Rectal smooth muscle tissue (tissue), 1 donor: Measurements from ENCODE around the gene PLCB4.

Experiments used
- H3K27ac ChIP-seq: one replicate; pipeline ENCODE4 v1.7.0; 2013; ENCODE audit warnings: low read depth, low read length, inconsistent platforms
- H3K27me3 ChIP-seq: one replicate; pipeline ENCODE4 v1.7.0; 2013; ENCODE audit warnings: low read length; ENCODE audit not compliant: control insufficient read depth, insufficient read depth
- H3K36me3 ChIP-seq: one replicate; pipeline ENCODE4 v1.7.0; 2013; ENCODE audit warnings: low read length; ENCODE audit not compliant: control insufficient read depth, insufficient read depth
- H3K4me1 ChIP-seq: one replicate; pipeline ENCODE4 v1.7.0; 2013; ENCODE audit warnings: low read length; ENCODE audit not compliant: control insufficient read depth, insufficient read depth
- H3K4me3 ChIP-seq: one replicate; pipeline ENCODE4 v1.7.0; 2013; ENCODE audit warnings: low read length
- H3K9ac ChIP-seq: one replicate; pipeline ENCODE4 v1.7.0; 2013; ENCODE audit warnings: low read length

The PLCB4 gene

GRCh38 chr20:9516234-9516871, 447.5 kb downstream of the PLCB4 start:
- no peaks in the 10 kb centered on the region for H3K4me1 ChIP-seq
- H3K27me3 ChIP-seq = peaks cover 2% of the 10 kb centered on the region
- no peak overlapping the region for H3K9ac ChIP-seq
- H3K4me3 ChIP-seq = peak overlapping the region; percentile 13
- no peak overlapping the region for H3K27ac ChIP-seq
- no peaks in the 10 kb centered on the region for H3K36me3 ChIP-seq

GRCh38 chr20:9517297-9518162, 448.6 kb downstream of the PLCB4 start:
- Histone ChIP-seq H3K36me3 (no peaks in the 10 kb centered on the region), H3K27me3 (peaks cover 2% of the 10 kb centered on the region), H3K9ac (no peak overlapping the region), H3K4me1 (no peaks in the 10 kb centered on the region), H3K4me3 (no peak overlapping the region), H3K27ac (no peak overlapping the region)

GRCh38 chr20:9518576-9519175, 449.8 kb downstream of the PLCB4 start:
- Histone ChIP-seq H3K27ac (no peak overlapping the region), H3K9ac (no peak overlapping the region), H3K4me1 (no peaks in the 10 kb centered on the region), H3K4me3 (no peak overlapping the region), H3K27me3 (peaks cover 2% of the 10 kb centered on the region), H3K36me3 (no peaks in the 10 kb centered on the region)

GRCh38 chr20:9520086-9520485, 451.2 kb downstream of the PLCB4 start:
- no peaks in the 10 kb centered on the region for H3K4me1 ChIP-seq
- no peak overlapping the region for H3K4me3 ChIP-seq
- no peak overlapping the region for H3K27ac ChIP-seq
- no peak overlapping the region for H3K9ac ChIP-seq
- H3K36me3 ChIP-seq = no peaks in the 10 kb centered on the region
- no peaks in the 10 kb centered on the region for H3K27me3 ChIP-seq

- Histone ChIP-seq H3K27me3 (no peaks in the 10 kb centered on the region), H3K27ac (no peak overlapping the region), H3K4me3 (no peak overlapping the region), H3K36me3 (no peaks in the 10 kb centered on the region), H3K9ac (no peak overlapping the region), H3K4me1 (no peaks in the 10 kb centered on the region)
Measured at GRCh38 chr20:9523636-9524035, 454.7 kb downstream of the PLCB4 start.
